Measurements from ENCODE around the gene NYAP1.
"Not testable (repeated sequence)": the region's sequence is repeated elsewhere in the genome, so short reads cannot be mapped to it uniquely, and the experiment has no call there.

The NYAP1 gene

GRCh38 chr7:100444311-100445278 lies 39.1 kb upstream of the NYAP1 start:
- H3K36me3 ChIP-seq (ENCODE audit: control insufficient read depth, insufficient read depth, low read length), result no peaks in the 10 kb centered on the region
- no peak overlapping the region for H3K9ac ChIP-seq (ENCODE audit: low read length)
- no peak overlapping the region for H3K4me3 ChIP-seq (ENCODE audit: low read length)
- H3K27ac ChIP-seq (ENCODE audit: low read depth, low read length), result no peak overlapping the region
- H3K27me3 ChIP-seq (ENCODE audit: control insufficient read depth, insufficient read depth, low read length), result peaks cover 3% of the 10 kb centered on the region
- no peaks in the 10 kb centered on the region for H3K4me1 ChIP-seq (ENCODE audit: control insufficient read depth, insufficient read depth, low read length)

GRCh38 chr7:100446040-100446439 lies 37.7 kb upstream of the NYAP1 start:
- H3K9ac ChIP-seq (ENCODE audit: low read length), result no peak overlapping the region
- peaks cover 3% of the 10 kb centered on the region for H3K27me3 ChIP-seq (ENCODE audit: control insufficient read depth, insufficient read depth, low read length)
- H3K4me1 ChIP-seq (ENCODE audit: control insufficient read depth, insufficient read depth, low read length), result no peaks in the 10 kb centered on the region
- no peak overlapping the region for H3K4me3 ChIP-seq (ENCODE audit: low read length)
- H3K36me3 ChIP-seq (ENCODE audit: control insufficient read depth, insufficient read depth, low read length), result no peaks in the 10 kb centered on the region
- H3K27ac ChIP-seq (ENCODE audit: low read depth, low read length), result no peak overlapping the region

- not testable (repeated sequence) for H3K4me3 ChIP-seq (ENCODE audit: low read length); H3K36me3 ChIP-seq (ENCODE audit: control insufficient read depth, insufficient read depth, low read length); H3K9ac ChIP-seq (ENCODE audit: low read length); H3K27me3 ChIP-seq (ENCODE audit: control insufficient read depth, insufficient read depth, low read length); H3K27ac ChIP-seq (ENCODE audit: low read depth, low read length); H3K4me1 ChIP-seq (ENCODE audit: control insufficient read depth, insufficient read depth, low read length)
These were observed 36.4 kb upstream of the NYAP1 start for GRCh38 chr7:100447363-100447762.

GRCh38 chr7:100449190-100449795 lies 34.4 kb upstream of the NYAP1 start:
- Histone ChIP-seq H3K27me3 (ENCODE audit: control insufficient read depth, insufficient read depth, low read length) (no peaks in the 10 kb centered on the region), H3K4me3 (ENCODE audit: low read length) (no peak overlapping the region), H3K4me1 (ENCODE audit: control insufficient read depth, insufficient read depth, low read length) (no peaks in the 10 kb centered on the region), H3K36me3 (ENCODE audit: control insufficient read depth, insufficient read depth, low read length) (no peaks in the 10 kb centered on the region), H3K9ac (ENCODE audit: low read length) (no peak overlapping the region), H3K27ac (ENCODE audit: low read depth, low read length) (no peak overlapping the region)

DNA sequence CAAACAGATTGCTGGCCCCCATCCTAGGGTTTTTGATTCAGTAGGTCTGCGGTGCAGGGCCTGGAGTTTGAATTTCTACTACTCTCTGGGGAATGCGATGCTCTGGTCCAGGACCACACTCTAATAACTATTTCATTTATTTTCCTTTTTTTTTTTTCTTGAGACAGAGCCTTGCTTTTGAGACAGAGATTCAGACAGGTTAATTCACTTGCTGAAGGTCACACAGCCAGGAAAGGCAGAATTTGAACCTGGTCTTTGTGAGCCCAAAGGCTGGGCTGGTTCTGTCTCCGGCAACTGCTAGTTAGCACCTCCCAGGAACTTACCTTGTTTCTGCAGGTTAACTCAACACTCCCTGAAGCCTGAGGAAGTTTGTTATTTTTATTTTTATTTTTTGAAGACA lies 31.2 kb upstream of the NYAP1 start:
- Histone ChIP-seq H3K36me3 (ENCODE audit: control insufficient read depth, insufficient read depth, low read length) (no peaks in the 10 kb centered on the region), H3K9ac (ENCODE audit: low read length) (no peak overlapping the region), H3K4me1 (ENCODE audit: control insufficient read depth, insufficient read depth, low read length) (no peaks in the 10 kb centered on the region), H3K27me3 (ENCODE audit: control insufficient read depth, insufficient read depth, low read length) (no peaks in the 10 kb centered on the region), H3K27ac (ENCODE audit: low read depth, low read length) (no peak overlapping the region), H3K4me3 (ENCODE audit: low read length) (no peak overlapping the region)

- H3K4me1 ChIP-seq (ENCODE audit: control insufficient read depth, insufficient read depth, low read length); H3K36me3 ChIP-seq (ENCODE audit: control insufficient read depth, insufficient read depth, low read length); H3K4me3 ChIP-seq (ENCODE audit: low read length); H3K27me3 ChIP-seq (ENCODE audit: control insufficient read depth, insufficient read depth, low read length); H3K9ac ChIP-seq (ENCODE audit: low read length); H3K27ac ChIP-seq (ENCODE audit: low read depth, low read length): not testable (repeated sequence)
These were observed 29.9 kb upstream of the NYAP1 start for GRCh38 chr7:100453854-100454253.

DNA sequence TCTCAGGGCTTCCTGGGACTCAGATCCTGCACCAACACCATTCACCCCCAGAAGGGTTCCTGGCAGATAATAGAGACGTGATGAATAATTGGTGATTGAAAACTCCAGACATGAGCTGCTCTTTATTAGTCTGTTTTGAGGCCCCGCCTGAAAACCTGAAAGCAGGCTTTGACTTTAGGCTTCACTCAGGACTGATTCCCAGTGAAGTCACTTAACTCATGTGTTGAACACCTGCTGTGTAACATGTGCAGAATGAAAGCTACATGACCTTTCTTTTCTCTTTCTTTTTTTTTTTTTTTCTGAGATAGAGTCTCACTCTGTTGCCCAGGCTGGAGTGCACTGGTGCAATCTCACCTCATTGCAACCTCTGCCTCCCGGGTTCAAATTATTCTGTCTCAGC lies 28.5 kb upstream of the NYAP1 start:
- Histone ChIP-seq H3K36me3 (ENCODE audit: control insufficient read depth, insufficient read depth, low read length) (no peaks in the 10 kb centered on the region), H3K4me1 (ENCODE audit: control insufficient read depth, insufficient read depth, low read length) (no peaks in the 10 kb centered on the region), H3K4me3 (ENCODE audit: low read length) (no peak overlapping the region), H3K9ac (ENCODE audit: low read length) (no peak overlapping the region), H3K27ac (ENCODE audit: low read depth, low read length) (no peak overlapping the region), H3K27me3 (ENCODE audit: control insufficient read depth, insufficient read depth, low read length) (no peaks in the 10 kb centered on the region)

DNA sequence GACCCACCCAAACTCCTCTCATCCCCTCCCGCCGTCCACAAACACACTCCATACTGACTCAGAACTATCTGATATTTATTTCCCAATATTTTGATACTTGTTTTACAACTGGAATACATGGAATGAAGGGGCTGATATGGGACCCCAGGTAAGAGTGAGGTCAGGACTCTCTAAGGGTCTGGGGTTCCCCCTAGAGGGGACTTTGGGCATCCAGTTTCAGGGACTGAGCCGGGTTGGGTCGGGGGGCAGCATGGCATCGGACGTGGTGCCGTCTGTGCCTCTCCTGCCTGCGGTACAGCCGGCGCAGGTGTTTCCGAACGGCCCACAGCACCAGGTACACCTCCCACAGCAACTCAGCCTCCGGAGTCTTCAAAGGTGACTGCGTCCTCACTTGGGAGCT lies 27.2 kb upstream of the NYAP1 start:
- no peak overlapping the region for H3K27ac ChIP-seq (ENCODE audit: low read depth, low read length)
- H3K9ac ChIP-seq (ENCODE audit: low read length), result no peak overlapping the region

GRCh38 chr7:100457033-100457432 lies 26.7 kb upstream of the NYAP1 start:
- H3K27me3 ChIP-seq (ENCODE audit: control insufficient read depth, insufficient read depth, low read length), result no peaks in the 10 kb centered on the region
- H3K36me3 ChIP-seq (ENCODE audit: control insufficient read depth, insufficient read depth, low read length), result no peaks in the 10 kb centered on the region
- H3K4me3 ChIP-seq (ENCODE audit: low read length), result no peak overlapping the region
- H3K27ac ChIP-seq (ENCODE audit: low read depth, low read length), result no peak overlapping the region
- H3K4me1 ChIP-seq (ENCODE audit: control insufficient read depth, insufficient read depth, low read length), result no peaks in the 10 kb centered on the region
- no peak overlapping the region for H3K9ac ChIP-seq (ENCODE audit: low read length)

More for the DNA sequence above, 27.2 kb upstream of the NYAP1 start:
- no peak overlapping the region for H3K4me3 ChIP-seq (ENCODE audit: low read length)
- no peaks in the 10 kb centered on the region for H3K27me3 ChIP-seq (ENCODE audit: control insufficient read depth, insufficient read depth, low read length)
- no peaks in the 10 kb centered on the region for H3K36me3 ChIP-seq (ENCODE audit: control insufficient read depth, insufficient read depth, low read length)
- no peaks in the 10 kb centered on the region for H3K4me1 ChIP-seq (ENCODE audit: control insufficient read depth, insufficient read depth, low read length)

DNA sequence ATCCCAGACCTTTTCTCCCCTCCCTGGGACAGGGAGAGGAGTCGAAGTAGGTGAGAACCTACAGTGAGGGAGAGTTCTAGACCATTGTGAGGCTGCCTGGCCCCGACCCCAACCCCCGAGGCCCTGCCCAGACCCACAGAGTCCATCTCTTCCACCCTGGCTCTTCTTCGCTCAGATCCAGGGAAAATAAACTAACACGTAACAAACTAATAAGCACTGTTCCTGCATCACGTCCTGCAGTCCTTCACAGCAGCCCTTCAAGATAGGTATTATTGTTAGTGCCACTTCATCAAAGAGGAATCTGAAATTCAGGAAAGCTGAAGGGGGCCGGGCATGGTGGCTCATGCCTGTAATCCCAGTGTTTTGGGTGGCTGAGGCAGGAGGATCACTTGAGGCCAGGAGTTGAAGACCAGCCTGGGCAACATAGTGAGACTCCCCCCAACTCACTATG lies 19.5 kb upstream of the NYAP1 start, which contains the start of gene SPACDR:
TSS of gene SPACDR (minus strand) at position 51 of the 451 bp plus-strand sequence. CDS start 235 bp downstream, outside the sequence.
- H3K4me1 ChIP-seq (ENCODE audit: control insufficient read depth, insufficient read depth, low read length), result peaks cover 3% of the 10 kb centered on the region
- H3K27ac ChIP-seq (ENCODE audit: low read depth, low read length), result no peak within 1 kb of the TSS
- H3K27me3 ChIP-seq (ENCODE audit: control insufficient read depth, insufficient read depth, low read length), result no peaks in the 10 kb centered on the region
- H3K4me3 ChIP-seq (ENCODE audit: low read length), result no peak within 1 kb of the TSS
- peaks cover 4% of the 10 kb centered on the region for H3K36me3 ChIP-seq (ENCODE audit: control insufficient read depth, insufficient read depth, low read length)
- H3K9ac ChIP-seq (ENCODE audit: low read length), result no peak within 1 kb of the TSS

- H3K27me3 ChIP-seq (ENCODE audit: control insufficient read depth, insufficient read depth, low read length), result no peaks in the 10 kb centered on the region
- H3K9ac ChIP-seq (ENCODE audit: low read length), result no peak overlapping the region
- no peak overlapping the region for H3K27ac ChIP-seq (ENCODE audit: low read depth, low read length)
- H3K36me3 ChIP-seq (ENCODE audit: control insufficient read depth, insufficient read depth, low read length), result peaks cover 4% of the 10 kb centered on the region
- H3K4me3 ChIP-seq (ENCODE audit: low read length), result no peak overlapping the region
- peaks cover 6% of the 10 kb centered on the region for H3K4me1 ChIP-seq (ENCODE audit: control insufficient read depth, insufficient read depth, low read length)
These were observed 18.9 kb upstream of the NYAP1 start for GRCh38 chr7:100464791-100465190.

- peaks cover 4% of the 10 kb centered on the region for H3K36me3 ChIP-seq (ENCODE audit: control insufficient read depth, insufficient read depth, low read length)
These were observed 18.4 kb upstream of the NYAP1 start for GRCh38 chr7:100465299-100465698.

More at GRCh38 chr7:100465299-100465698, 18.4 kb upstream of the NYAP1 start:
- Histone ChIP-seq H3K9ac (ENCODE audit: low read length) (no peak overlapping the region), H3K4me1 (ENCODE audit: control insufficient read depth, insufficient read depth, low read length) (peaks cover 6% of the 10 kb centered on the region), H3K4me3 (ENCODE audit: low read length) (no peak overlapping the region), H3K27me3 (ENCODE audit: control insufficient read depth, insufficient read depth, low read length) (no peaks in the 10 kb centered on the region), H3K27ac (ENCODE audit: low read depth, low read length) (no peak overlapping the region)

Measured in rectal smooth muscle tissue (tissue), 1 donor.